Activated CD8-positive, alpha-beta memory T cell treated with anti-CD3 and anti-CD28 coated beads, Interleukin-2, amount 50 U/mL, for 1 hour (primary cell): ENCODE results near the gene ZNF775.

Experiments used
- DNase-seq: peaks from one replicate; pipeline ENCODE4 v3.0.0-alpha.2; 2020; ENCODE audit errors: extremely low read depth

Gene ZNF775

GRCh38 chr7:150368884-150369747, 10.0 kb upstream of the ZNF775 start:
- DNase-seq: no peak

GRCh38 chr7:150369748-150370501, 9.2 kb upstream of the ZNF775 start:
- DNase-seq: no peak

GRCh38 chr7:150370612-150371071, 8.5 kb upstream of the ZNF775 start:
- no peak for DNase-seq

- no peak for DNase-seq
Observed at GRCh38 chr7:150371131-150371995, 7.8 kb upstream of the ZNF775 start.

- no peak for DNase-seq
Observed at GRCh38 chr7:150371996-150372270, 7.2 kb upstream of the ZNF775 start.

- DNase-seq: no peak
Observed at GRCh38 chr7:150372271-150373048, 6.7 kb upstream of the ZNF775 start.

- no peak for DNase-seq
Observed at GRCh38 chr7:150373049-150373801, 5.9 kb upstream of the ZNF775 start.

- DNase-seq: no peak
Observed at GRCh38 chr7:150374026-150374425, 5.1 kb upstream of the ZNF775 start.

- DNase-seq: no peak
Observed at GRCh38 chr7:150374472-150374871, 4.7 kb upstream of the ZNF775 start.

- no peak for DNase-seq
Observed at GRCh38 chr7:150375662-150376521, 3.2 kb upstream of the ZNF775 start.

- DNase-seq: no peak
Observed at GRCh38 chr7:150376560-150376959, 2.6 kb upstream of the ZNF775 start.

GRCh38 chr7:150377196-150377595, 1.9 kb upstream of the ZNF775 start:
- no peak for DNase-seq

- DNase-seq: no peak
Observed at GRCh38 chr7:150377635-150378034, 1.5 kb upstream of the ZNF775 start.

- DNase-seq: no peak
Observed at GRCh38 chr7:150378115-150378852, 846 bp upstream of the ZNF775 start.

- DNase-seq: no peak
Observed at GRCh38 chr7:150379441-150380379, 580 bp downstream of the ZNF775 start.

- no peak for DNase-seq
Observed at GRCh38 chr7:150380463-150380862, 1.3 kb downstream of the ZNF775 start.

GRCh38 chr7:150381096-150381495, 2.0 kb downstream of the ZNF775 start:
- DNase-seq: no peak

GRCh38 chr7:150381785-150382122, 2.6 kb downstream of the ZNF775 start:
- no peak for DNase-seq
